Thyroid gland (tissue), 4 donors: ENCODE data around the gene RABIF. TPM values are rescaled to one million over a fixed set of nuclear protein-coding genes. Genes with fewer than 3 reads are reported as not detected.

Experiments used
- DNase-seq, 2 donors: peaks; one replicate each; pipeline ENCODE4 v3.0.0-alpha.2; 2019
- H3K27ac ChIP-seq, 3 donors: fragments of 200-600 bp; sonication (generic); 1 replicate in 2 of 3; 2 replicates in 1 of 3; pipeline ENCODE4 v1.5.1; 2016 to 2019; ENCODE audit warnings: mild to moderate bottlenecking in 1 of 3, moderate library complexity in 1 of 3
- H3K27me3 ChIP-seq: fragments of 200-600 bp; sonication (generic); one replicate; pipeline ENCODE4 v1.5.1; 2019
- H3K36me3 ChIP-seq, 2 donors: fragments of 200-600 bp; sonication (generic); one replicate each; pipeline ENCODE4 v1.5.1; 2016 to 2019
- H3K4me1 ChIP-seq, 2 donors: fragments of 200-600 bp; sonication (generic); one replicate each; pipeline ENCODE4 v1.5.1; 2017 to 2019
- H3K4me3 ChIP-seq, 3 donors: fragments of 200-600 bp; sonication (generic); replicated peaks in 1 of 3; 1 replicate in 2 of 3; 2 replicates in 1 of 3; pipeline ENCODE4 v1.5.1; 2016; ENCODE audit warnings: mild to moderate bottlenecking in 1 of 3
- H3K9me3 ChIP-seq: fragments of 200-600 bp; sonication (generic); one replicate; pipeline ENCODE4 v1.5.1; 2017
- CTCF ChIP-seq, 6 experiments: fragments of 200-600 bp in 3 of 6; fragments of 450-650 bp in 3 of 6; sonication (generic) in 3 of 6; IDR thresholded peaks; one replicate each; pipeline ENCODE4 v1.5.1; 2016 to 2019; ENCODE audit warnings: antibody characterized with exemption in 6 of 6, mild to moderate bottlenecking in 2 of 6, inconsistent platforms in 1 of 6, moderate library complexity in 1 of 6
- POLR2A ChIP-seq, 2 donors: fragments of 450-650 bp; IDR thresholded peaks; one replicate each; pipeline ENCODE4 v1.6.1; 2017; ENCODE audit warnings: antibody characterized with exemption in 2 of 2, mild to moderate bottlenecking in 2 of 2, moderate library complexity in 1 of 2
- WGBS, 2 donors: methylation state at CpG; one replicate each; pipeline ENCODE4 v1.1.5; 2017; 5-methylcytosine and 5-hydroxymethylcytosine counted together
- intact Hi-C: fragments of 100-400 bp; cut with DNase I; formaldehyde crosslinking; loops from one replicate; pipeline ENCODE4 v1.15.1; 2023
- total RNA-seq, 4 donors: library from RNA; depleted of rRNA; stranded (reverse); fragments of >200 nt; gene quantifications; one replicate each; pipeline ENCODE4 v1.2.3, GENCODE V29; 2016

Gene RABIF
- total RNA-seq, 4 donors from 2014 or later: 6.1 to 10.7 (median 7.8) TPM

- intact Hi-C loops: no loop called here
- WGBS, 2 donors: 82 to 90% methylated on average over 4 of the region's 4 CpGs
- Histone ChIP-seq H3K9me3 (no peaks in the 10 kb centered on the region), H3K27me3 (no peaks in the 10 kb centered on the region), H3K4me1 (peaks cover 7 to 12% of the 10 kb centered on the region in 2 donors), H3K36me3 (peaks cover 32 to 34% of the 10 kb centered on the region in 2 donors), H3K4me3 (no peak overlapping the region), H3K27ac (no peak overlapping the region)
- DNase-seq: no peak
- TF ChIP-seq POLR2A (IDR thresholded peaks at IDR 0.05) (no peak), CTCF (IDR thresholded peaks at IDR 0.05) (no peak)
Observed at GRCh38 chr1:202890392-202890791, 1.4 kb upstream of the RABIF start.

GRCh38 chr1:202888221-202888530 lies 773 bp downstream of the RABIF start:
- Histone ChIP-seq H3K4me3 (peak overlapping the region; percentile 17 to 96 (median 77)), H3K27ac (peak overlapping the region; percentile 54 to 92 (median 84)), H3K27me3 (no peaks in the 10 kb centered on the region), H3K9me3 (no peaks in the 10 kb centered on the region), H3K4me1 (peaks cover 7 to 12% of the 10 kb centered on the region in 2 donors), H3K36me3 (peaks cover 14% of the 10 kb centered on the region in 2 donors)
- TF ChIP-seq CTCF (IDR thresholded peaks at IDR 0.05): no peak
- no peak for TF ChIP-seq POLR2A (IDR thresholded peaks at IDR 0.05)
- no peak for DNase-seq
- 2 to 4% methylated on average over 10 of the region's 10 CpGs for WGBS, 2 donors
- intact Hi-C loops: loop anchor here (10.0 kb wide), 1 partner anchor 67 kb away; the partner anchor contains the start of gene ADIPOR1

GRCh38 chr1:202880961-202881460 lies 7.9 kb downstream of the RABIF start:
- Histone ChIP-seq H3K9me3 (no peaks in the 10 kb centered on the region), H3K27ac (no peak overlapping the region), H3K27me3 (no peaks in the 10 kb centered on the region), H3K36me3 (peaks cover 9 to 11% of the 10 kb centered on the region in 2 donors), H3K4me1 (no peaks in the 10 kb centered on the region), H3K4me3 (no peak overlapping the region)
- TF ChIP-seq POLR2A (IDR thresholded peaks at IDR 0.05): no peak
- no peak for TF ChIP-seq CTCF (IDR thresholded peaks at IDR 0.05)
- WGBS, 2 donors: 94 to 98% methylated on average over 10 of the region's 10 CpGs
- intact Hi-C loops: loop anchor here (10.0 kb wide), 1 partner anchor 74 kb away; the partner anchor contains the start of gene ADIPOR1
- DNase-seq: no peak

GRCh38 chr1:202880062-202880461 lies 8.9 kb downstream of the RABIF start:
- H3K36me3 ChIP-seq: peaks cover 9 to 11% of the 10 kb centered on the region in 2 donors
- H3K27ac ChIP-seq: no peak overlapping the region
- H3K4me1 ChIP-seq: no peaks in the 10 kb centered on the region
- H3K27me3 ChIP-seq: no peaks in the 10 kb centered on the region
- no peak for DNase-seq
- no peak overlapping the region for H3K4me3 ChIP-seq
- no peak for TF ChIP-seq POLR2A (IDR thresholded peaks at IDR 0.05)
- TF ChIP-seq CTCF (IDR thresholded peaks at IDR 0.05): no peak
- no peaks in the 10 kb centered on the region for H3K9me3 ChIP-seq
- intact Hi-C loops: loop anchor here (10.0 kb wide), 1 partner anchor 75 kb away; the partner anchor contains the start of gene ADIPOR1

GRCh38 chr1:202879128-202879527 lies 9.8 kb downstream of the RABIF start:
- 91 to 93% methylated on average over 1 of the region's 1 CpG for WGBS, 2 donors
- no peaks in the 10 kb centered on the region for H3K4me1 ChIP-seq
- TF ChIP-seq POLR2A (IDR thresholded peaks at IDR 0.05): no peak
- no peak for TF ChIP-seq CTCF (IDR thresholded peaks at IDR 0.05)
- intact Hi-C loops: no loop called here
- DNase-seq: no peak
- peaks cover 9 to 11% of the 10 kb centered on the region in 2 donors for H3K36me3 ChIP-seq
- H3K9me3 ChIP-seq: no peaks in the 10 kb centered on the region
- H3K27ac ChIP-seq: no peak overlapping the region
- no peaks in the 10 kb centered on the region for H3K27me3 ChIP-seq
- no peak overlapping the region for H3K4me3 ChIP-seq
